HepG2 (cell line): Measurements from ENCODE around the gene F2RL2. TPM values are rescaled to one million over a fixed set of nuclear protein-coding genes. Genes with fewer than 3 reads are reported as not detected.

Experiments used
- ATAC-seq: fragments of 200-7000 bp; cut with Tn5 transposase; 3 replicates; pipeline ENCODE4 v1.9.1; 2020; ENCODE audit warnings: mild to moderate bottlenecking, moderate library complexity
- BruUV-seq: library from RNA; stranded (reverse); fragments of 400-500 nt; replicated peaks from 2 replicates; lab custom pipeline; 2021; lab: Mats Ljungman, UMichigan
- CTCF ChIA-PET: fragments of 300-600 bp; formaldehyde crosslinking; extraction: SDS; loops from one replicate; lab custom pipeline; 2021; ENCODE audit warnings: low total read pairs, inconsistent platforms, low intra/inter-chr PET ratio; lab: Yijun Ruan, JAX
- POLR2A ChIA-PET: fragments of 350-600 bp; sonication (Branson Sonifier 250); formaldehyde crosslinking; loops from one replicate; lab custom pipeline; 2020; ENCODE audit warnings: antibody characterized with exemption, inconsistent platforms; lab: Yijun Ruan, JAX
- DNase-seq: peaks from one replicate; pipeline ENCODE4 v3.0.0-alpha.2; 2015; ENCODE audit warnings: low spot score
- FAIRE-seq: peaks from 3 replicates; lab custom pipeline; 2011; peaks lifted over from hg19 to GRCh38; lab: Jason Lieb, UNC
- H2AFZ ChIP-seq: one replicate; pipeline ENCODE4 v1.6.1; 2011; ENCODE audit warnings: low read length, inconsistent platforms
- H3K27ac ChIP-seq: fragments of 300-600 bp; 3 replicates; pipeline ENCODE4 v1.8.0; 2011; ENCODE audit warnings: mixed run types, mild to moderate bottlenecking, mixed read lengths, low read length, inconsistent platforms; ENCODE audit not compliant: insufficient read depth; ENCODE audit errors: extremely low read length
- H3K27me3 ChIP-seq, 2 experiments: fragments of 200-600 bp in 1 of 2; 2 replicates in 1 of 2; 3 replicates in 1 of 2; pipeline versions ENCODE4 v1.6.0 to v1.8.0; 2011; ENCODE audit warnings: low read length in 2 of 2, mild to moderate bottlenecking in 2 of 2, moderate library complexity in 2 of 2, inconsistent platforms in 1 of 2; ENCODE audit not compliant: insufficient read depth in 2 of 2, control insufficient read depth in 1 of 2
- H3K36me3 ChIP-seq, 2 experiments: fragments of 200-600 bp in 1 of 2; replicated peaks in 1 of 2; 2 replicates in 1 of 2; 3 replicates in 1 of 2; pipeline versions ENCODE4 v1.5.1 to v1.8.0; 2011; ENCODE audit warnings: low read length in 2 of 2, inconsistent platforms in 1 of 2; ENCODE audit not compliant: insufficient read depth in 2 of 2, control insufficient read depth in 1 of 2
- H3K4me1 ChIP-seq: 2 replicates; pipeline ENCODE4 v1.5.1; 2012; ENCODE audit warnings: low read length, inconsistent platforms; ENCODE audit not compliant: insufficient read depth
- H3K4me2 ChIP-seq: 2 replicates; pipeline ENCODE4 v1.6.0; 2011; ENCODE audit warnings: low read depth, low read length, inconsistent platforms
- H3K4me3 ChIP-seq, 3 experiments: fragments of 200-600 bp in 1 of 3; sonication (generic), shearing (Covaris generic) in 1 of 3; replicated peaks in 1 of 3; 2 replicates each; pipeline ENCODE4 v1.5.1; 2011 to 2016; ENCODE audit warnings: low read length in 3 of 3, inconsistent platforms in 2 of 3, low read depth in 2 of 3, mild to moderate bottlenecking in 2 of 3, control low read depth in 1 of 3, mixed read lengths in 1 of 3; ENCODE audit not compliant: insufficient read depth in 1 of 3
- H3K79me2 ChIP-seq: one replicate; pipeline ENCODE4 v1.6.1; 2011; ENCODE audit warnings: low read length, inconsistent platforms; ENCODE audit not compliant: insufficient read depth
- H3K9ac ChIP-seq: 2 replicates; pipeline ENCODE4 v1.6.0; 2011; ENCODE audit warnings: mild to moderate bottlenecking, low read depth, low read length, inconsistent platforms; ENCODE audit not compliant: insufficient read depth
- H3K9me3 ChIP-seq: 2 replicates; pipeline ENCODE4 v1.5.1; 2012; ENCODE audit warnings: mild to moderate bottlenecking, low read length
- H4K20me1 ChIP-seq: 2 replicates; pipeline ENCODE4 v1.6.0; 2011; ENCODE audit warnings: inconsistent platforms, mild to moderate bottlenecking, low read length, moderate library complexity; ENCODE audit not compliant: insufficient read depth
- JARID2 ChIP-seq: sonication (generic); formaldehyde crosslinking; IDR thresholded peaks from 2 replicates; pipeline ENCODE4 v1.8.1; 2023; ENCODE audit warnings: missing genetic modification reagents, inconsistent platforms; ENCODE audit not compliant: insufficient replicate concordance
- MAF1 ChIP-seq: sonication (generic); formaldehyde crosslinking; IDR thresholded peaks from 2 replicates; pipeline ENCODE4 v1.5.0; 2020; ENCODE audit warnings: missing genetic modification reagents, borderline replicate concordance
- ZFP37 ChIP-seq: sonication (generic); formaldehyde crosslinking; IDR thresholded peaks from 2 replicates; pipeline ENCODE4 v1.4.0; 2020; ENCODE audit warnings: missing genetic modification reagents, borderline replicate concordance
- ZNF558 ChIP-seq: sonication (generic); formaldehyde crosslinking; IDR thresholded peaks from 2 replicates; pipeline ENCODE4 v1.9.0; 2022; ENCODE audit warnings: mild to moderate bottlenecking, missing genetic modification reagents, borderline replicate concordance
- ZNF629 ChIP-seq: sonication (generic); formaldehyde crosslinking; conservative IDR thresholded peaks from 2 replicates; pipeline ENCODE4 v1.5.0; 2020; ENCODE audit warnings: missing genetic modification reagents
- WGBS: methylation state at CpG from one replicate; pipeline ENCODE4 v1.1.6; 2017; ENCODE audit warnings: low lambda C conversion rate; 5-methylcytosine and 5-hydroxymethylcytosine counted together
- in situ Hi-C: cut with HindIII; loops from 2 replicates; pipeline ENCODE4 v1.10.0; 2017; ENCODE audit warnings: low pct_unique_long_range_greater_than_20kb; ENCODE audit not compliant: extremely low pct_ligation_motif_present
- intact Hi-C: fragments of 100-400 bp; cut with micrococcal nuclease; formaldehyde crosslinking; loops from one replicate; pipeline ENCODE4 v1.10.0; 2022; ENCODE audit not compliant: unreplicated experiment
- polyA plus RNA-seq, 8 experiments: library from polyadenylated mRNA; depleted of rRNA in 3 of 8; stranded (reverse) in 7 of 8; unstranded in 1 of 8; fragments of >200 nt; fragmentation: Illumina TruSeq in 4 of 8; extraction: Trizol in 4 of 8; gene quantifications; 2 replicates each; pipeline versions ENCODE4 v1.2.1 to v1.2.3, GENCODE V29; 2011 to 2016; ENCODE audit warnings: low read depth in 4 of 8, missing spikeins in 1 of 8, mixed read lengths in 1 of 8; ENCODE audit not compliant: insufficient read depth in 1 of 8
- total RNA-seq, 5 experiments: library from RNA; depleted of rRNA; stranded (reverse); fragments of >200 nt; fragmentation: Illumina TruSeq; extraction: Trizol; gene quantifications; 2 replicates each; pipeline ENCODE4 v1.2.3, GENCODE V29; 2016; ENCODE audit warnings: low read depth in 1 of 5
- TF ChIP-seq, protein P1 (sequence below): IDR thresholded peaks from 2 replicates; pipeline ENCODE4 v1.6.1; 2016; ENCODE audit warnings: control low read depth
- TF ChIP-seq, protein P2 (sequence below): sonication (generic); formaldehyde crosslinking; IDR thresholded peaks from 2 replicates; pipeline ENCODE4 v1.4.0; 2020; ENCODE audit warnings: missing genetic modification reagents
- TF ChIP-seq, protein P3 (sequence below): sonication (generic); formaldehyde crosslinking; IDR thresholded peaks from 2 replicates; pipeline ENCODE4 v1.8.0; 2022; ENCODE audit warnings: mild to moderate bottlenecking, missing genetic modification reagents; ENCODE audit not compliant: insufficient replicate concordance
- TF ChIP-seq, protein P4 (sequence below): IDR thresholded peaks from 2 replicates; pipeline ENCODE4 v1.6.1; 2016
- TF ChIP-seq, protein P5 (sequence below): IDR thresholded peaks from 2 replicates; pipeline ENCODE4 v1.6.1; 2016

The F2RL2 gene
- total and polyA plus RNA-seq, 2 of the 13 experiments (the other 11 are each of a cell fraction or from before 2014, with no cell fraction given) = not detected

DNA sequence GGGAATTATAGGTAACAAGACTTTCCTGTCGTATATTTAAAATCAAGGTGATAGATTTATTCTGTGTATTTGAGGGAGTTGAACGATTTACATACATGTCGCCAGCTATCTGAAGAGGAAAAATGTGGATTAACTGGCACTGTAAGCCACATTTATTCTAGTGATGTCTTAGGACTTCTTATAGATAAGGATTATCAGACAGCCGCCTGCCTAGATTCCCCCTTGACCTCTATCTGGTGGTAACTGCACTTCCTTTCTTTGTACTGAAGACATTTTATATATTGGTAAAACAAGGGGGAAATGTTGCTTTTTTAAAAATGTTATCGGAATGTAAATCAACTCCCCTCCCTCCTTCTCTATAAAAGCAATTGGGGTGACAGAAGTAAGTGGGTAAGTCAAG, 39.3 kb upstream of the F2RL2 start (continued):
- TF ChIP-seq ZFP37 (no peak), MAF1 (CRISPR knock-in tag) (no peak), ZNF629 (CRISPR knock-in tag) (no peak)
- TF ChIP-seq, protein P1, sequence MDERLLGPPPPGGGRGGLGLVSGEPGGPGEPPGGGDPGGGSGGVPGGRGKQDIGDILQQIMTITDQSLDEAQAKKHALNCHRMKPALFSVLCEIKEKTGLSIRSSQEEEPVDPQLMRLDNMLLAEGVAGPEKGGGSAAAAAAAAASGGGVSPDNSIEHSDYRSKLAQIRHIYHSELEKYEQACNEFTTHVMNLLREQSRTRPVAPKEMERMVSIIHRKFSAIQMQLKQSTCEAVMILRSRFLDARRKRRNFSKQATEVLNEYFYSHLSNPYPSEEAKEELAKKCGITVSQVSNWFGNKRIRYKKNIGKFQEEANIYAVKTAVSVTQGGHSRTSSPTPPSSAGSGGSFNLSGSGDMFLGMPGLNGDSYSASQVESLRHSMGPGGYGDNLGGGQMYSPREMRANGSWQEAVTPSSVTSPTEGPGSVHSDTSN (CRISPR knock-in tag) = no peak
- TF ChIP-seq, protein P2, sequence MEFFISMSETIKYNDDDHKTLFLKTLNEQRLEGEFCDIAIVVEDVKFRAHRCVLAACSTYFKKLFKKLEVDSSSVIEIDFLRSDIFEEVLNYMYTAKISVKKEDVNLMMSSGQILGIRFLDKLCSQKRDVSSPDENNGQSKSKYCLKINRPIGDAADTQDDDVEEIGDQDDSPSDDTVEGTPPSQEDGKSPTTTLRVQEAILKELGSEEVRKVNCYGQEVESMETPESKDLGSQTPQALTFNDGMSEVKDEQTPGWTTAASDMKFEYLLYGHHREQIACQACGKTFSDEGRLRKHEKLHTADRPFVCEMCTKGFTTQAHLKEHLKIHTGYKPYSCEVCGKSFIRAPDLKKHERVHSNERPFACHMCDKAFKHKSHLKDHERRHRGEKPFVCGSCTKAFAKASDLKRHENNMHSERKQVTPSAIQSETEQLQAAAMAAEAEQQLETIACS (CRISPR knock-in tag) = no peak
- TF ChIP-seq, protein P3, sequence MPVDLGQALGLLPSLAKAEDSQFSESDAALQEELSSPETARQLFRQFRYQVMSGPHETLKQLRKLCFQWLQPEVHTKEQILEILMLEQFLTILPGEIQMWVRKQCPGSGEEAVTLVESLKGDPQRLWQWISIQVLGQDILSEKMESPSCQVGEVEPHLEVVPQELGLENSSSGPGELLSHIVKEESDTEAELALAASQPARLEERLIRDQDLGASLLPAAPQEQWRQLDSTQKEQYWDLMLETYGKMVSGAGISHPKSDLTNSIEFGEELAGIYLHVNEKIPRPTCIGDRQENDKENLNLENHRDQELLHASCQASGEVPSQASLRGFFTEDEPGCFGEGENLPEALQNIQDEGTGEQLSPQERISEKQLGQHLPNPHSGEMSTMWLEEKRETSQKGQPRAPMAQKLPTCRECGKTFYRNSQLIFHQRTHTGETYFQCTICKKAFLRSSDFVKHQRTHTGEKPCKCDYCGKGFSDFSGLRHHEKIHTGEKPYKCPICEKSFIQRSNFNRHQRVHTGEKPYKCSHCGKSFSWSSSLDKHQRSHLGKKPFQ = no peak

DNA sequence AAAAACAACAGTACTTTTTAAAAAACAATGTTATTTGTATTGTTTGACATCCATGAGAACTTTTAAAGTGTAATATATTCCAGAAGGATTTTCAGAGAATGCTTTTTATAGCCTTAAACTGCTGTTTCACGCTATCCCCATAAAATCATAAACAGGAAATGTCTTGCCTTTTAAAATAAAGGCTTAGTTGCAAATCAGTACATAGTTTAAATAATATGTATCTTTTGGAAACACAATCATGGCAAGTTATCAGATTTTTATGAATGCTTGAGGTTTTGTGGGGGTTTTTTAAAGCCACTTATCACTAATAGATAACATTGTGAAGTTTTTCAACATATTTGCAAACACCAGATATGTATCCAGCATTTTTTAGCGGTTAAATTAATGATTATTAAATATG, 37.2 kb upstream of the F2RL2 start:
- Histone ChIP-seq H2AFZ (no peak overlapping the region), H3K9ac (no peak overlapping the region), H3K27me3 (no peaks in the 10 kb centered on the region; a peak in 1 of 5 replicates), H3K27ac (no peak overlapping the region), H3K4me2 (no peak overlapping the region), H3K4me3 (no peak overlapping the region), H3K4me1 (no peaks in the 10 kb centered on the region), H4K20me1 (no peaks in the 10 kb centered on the region), H3K9me3 (no peaks in the 10 kb centered on the region), H3K36me3 (peaks cover 8 to 39% of the 10 kb centered on the region in 2 experiments; a peak in 4 of 5 replicates), H3K79me2 (no peaks in the 10 kb centered on the region)
- no TSS peak for BruUV-seq
- ATAC-seq = no peak
- intact Hi-C loops = no loop called here
- DNase-seq = no peak
- ChIA-PET CTCF (no interaction called here), POLR2A (no interaction called here)
- FAIRE-seq = no peak
- in situ Hi-C loops = no loop called here
- TF ChIP-seq ZNF558 (CRISPR knock-in tag) = no peak
- TF ChIP-seq, protein P4, sequence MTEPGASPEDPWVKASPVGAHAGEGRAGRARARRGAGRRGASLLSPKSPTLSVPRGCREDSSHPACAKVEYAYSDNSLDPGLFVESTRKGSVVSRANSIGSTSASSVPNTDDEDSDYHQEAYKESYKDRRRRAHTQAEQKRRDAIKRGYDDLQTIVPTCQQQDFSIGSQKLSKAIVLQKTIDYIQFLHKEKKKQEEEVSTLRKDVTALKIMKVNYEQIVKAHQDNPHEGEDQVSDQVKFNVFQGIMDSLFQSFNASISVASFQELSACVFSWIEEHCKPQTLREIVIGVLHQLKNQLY = no peak
- no peak for TF ChIP-seq JARID2
- TF ChIP-seq, protein P5, sequence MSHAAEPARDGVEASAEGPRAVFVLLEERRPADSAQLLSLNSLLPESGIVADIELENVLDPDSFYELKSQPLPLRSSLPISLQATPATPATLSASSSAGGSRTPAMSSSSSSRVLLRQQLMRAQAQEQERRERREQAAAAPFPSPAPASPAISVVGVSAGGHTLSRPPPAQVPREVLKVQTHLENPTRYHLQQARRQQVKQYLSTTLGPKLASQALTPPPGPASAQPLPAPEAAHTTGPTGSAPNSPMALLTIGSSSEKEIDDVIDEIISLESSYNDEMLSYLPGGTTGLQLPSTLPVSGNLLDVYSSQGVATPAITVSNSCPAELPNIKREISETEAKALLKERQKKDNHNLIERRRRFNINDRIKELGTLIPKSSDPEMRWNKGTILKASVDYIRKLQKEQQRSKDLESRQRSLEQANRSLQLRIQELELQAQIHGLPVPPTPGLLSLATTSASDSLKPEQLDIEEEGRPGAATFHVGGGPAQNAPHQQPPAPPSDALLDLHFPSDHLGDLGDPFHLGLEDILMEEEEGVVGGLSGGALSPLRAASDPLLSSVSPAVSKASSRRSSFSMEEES (CRISPR knock-in tag) = no peak
- 96% methylated on average over 2 of the region's 2 CpGs for WGBS
